OCI-LY7 (cell line): ENCODE data around the gene LRBA. TPM values are rescaled to one million over a fixed set of nuclear protein-coding genes. Genes with fewer than 3 reads are reported as not detected.

Experiments used
- BruUV-seq: library from RNA; stranded (reverse); fragments of 400-500 nt; replicated peaks from 2 replicates; lab custom pipeline; 2021; lab: Mats Ljungman, UMichigan
- CTCF ChIA-PET: fragments of 300-600 bp; sonication (Branson Sonifier 250); formaldehyde crosslinking; loops from one replicate; lab custom pipeline; 2022; ENCODE audit warnings: antibody characterized with exemption; ENCODE audit not compliant: unreplicated experiment; lab: Charles Lee
- POLR2A ChIA-PET: fragments of 300-600 bp; sonication (Branson Sonifier 250); formaldehyde crosslinking; loops from one replicate; lab custom pipeline; 2022; ENCODE audit warnings: antibody characterized with exemption; lab: Charles Lee
- DNase-seq: peaks from one replicate; pipeline ENCODE4 v3.0.0-alpha.2; 2015; ENCODE audit warnings: low spot score
- H2AFZ ChIP-seq: fragments of 200-600 bp; sonication (generic), shearing (Covaris generic); 2 replicates; pipeline ENCODE4 v1.6.1; 2014; ENCODE audit warnings: mild to moderate bottlenecking, antibody characterized with exemption, low read length, moderate library complexity
- H3K27ac ChIP-seq: fragments of 200-600 bp; sonication (generic); 2 replicates; pipeline ENCODE4 v1.5.1; 2014; ENCODE audit warnings: mixed run types, low read depth, mild to moderate bottlenecking, moderate library complexity, low read length, inconsistent platforms; ENCODE audit not compliant: poor library complexity, severe bottlenecking
- H3K36me3 ChIP-seq: fragments of 200-600 bp; sonication (generic); 2 replicates; pipeline ENCODE4 v1.6.1; 2014; ENCODE audit warnings: mild to moderate bottlenecking, antibody characterized with exemption, low read length, moderate library complexity, mixed read lengths; ENCODE audit not compliant: insufficient read depth
- H3K4me1 ChIP-seq: fragments of 200-600 bp; sonication (generic); 2 replicates; pipeline ENCODE4 v1.5.1; 2014; ENCODE audit warnings: mild to moderate bottlenecking, low read length; ENCODE audit not compliant: insufficient read depth, poor library complexity, severe bottlenecking
- H3K4me2 ChIP-seq: fragments of 200-600 bp; sonication (generic); 2 replicates; pipeline ENCODE4 v1.6.1; 2014; ENCODE audit warnings: mild to moderate bottlenecking, low read length
- H3K4me3 ChIP-seq: fragments of 200-600 bp; sonication (generic); 2 replicates; pipeline ENCODE4 v1.5.1; 2014; ENCODE audit warnings: mild to moderate bottlenecking, low read depth, low read length; ENCODE audit not compliant: poor library complexity, severe bottlenecking
- H3K79me2 ChIP-seq: fragments of 200-600 bp; sonication (generic); 2 replicates; pipeline ENCODE4 v1.6.1; 2016; ENCODE audit warnings: low read depth, mild to moderate bottlenecking, low read length, moderate library complexity, mixed read lengths; ENCODE audit not compliant: insufficient read depth
- H3K9me2 ChIP-seq: fragments of 200-600 bp; sonication (generic); 2 replicates; pipeline ENCODE4 v1.6.1; 2016; ENCODE audit warnings: mild to moderate bottlenecking, low read length, mixed read lengths; ENCODE audit not compliant: insufficient read depth
- H3K9me3 ChIP-seq: fragments of 200-600 bp; sonication (generic); 2 replicates; pipeline ENCODE4 v1.6.1; 2014; ENCODE audit warnings: mild to moderate bottlenecking, mixed run types, low read length, mixed read lengths
- H4K20me1 ChIP-seq: fragments of 200-600 bp; sonication (generic); 2 replicates; pipeline ENCODE4 v1.6.1; 2014; ENCODE audit warnings: mild to moderate bottlenecking, antibody characterized with exemption, low read length, moderate library complexity, mixed read lengths; ENCODE audit not compliant: insufficient read depth
- EZH2phosphoT487 ChIP-seq: fragments of 200-600 bp; sonication (generic); IDR thresholded peaks from 2 replicates; pipeline ENCODE4 v1.6.1; 2018; ENCODE audit warnings: low read depth, borderline replicate concordance, mild to moderate bottlenecking, mixed run types, antibody characterized with exemption, low read length, moderate library complexity, mixed read lengths
- intact Hi-C: fragments of 100-400 bp; cut with micrococcal nuclease; formaldehyde crosslinking; loops from one replicate; pipeline ENCODE4 v1.10.0; 2022; ENCODE audit not compliant: unreplicated experiment
- total RNA-seq, 2 experiments: library from RNA; depleted of rRNA in 1 of 2; stranded (reverse); fragments of >200 nt in 1 of 2; shearing (Covaris generic) in 1 of 2; gene quantifications; 2 replicates each; pipeline ENCODE4 v1.2.3, GENCODE V29; 2014 to 2022
- TF ChIP-seq, protein P1 (sequence below): fragments of 200-600 bp; sonication (generic); conservative IDR thresholded peaks from 2 replicates; pipeline ENCODE4 v1.5.1; 2014; ENCODE audit warnings: mild to moderate bottlenecking, antibody characterized with exemption, low read length, moderate library complexity, mixed read lengths

Gene LRBA
- total RNA-seq, 2 experiments from 2014 or later, result 60.4 to 66.7 TPM

DNA sequence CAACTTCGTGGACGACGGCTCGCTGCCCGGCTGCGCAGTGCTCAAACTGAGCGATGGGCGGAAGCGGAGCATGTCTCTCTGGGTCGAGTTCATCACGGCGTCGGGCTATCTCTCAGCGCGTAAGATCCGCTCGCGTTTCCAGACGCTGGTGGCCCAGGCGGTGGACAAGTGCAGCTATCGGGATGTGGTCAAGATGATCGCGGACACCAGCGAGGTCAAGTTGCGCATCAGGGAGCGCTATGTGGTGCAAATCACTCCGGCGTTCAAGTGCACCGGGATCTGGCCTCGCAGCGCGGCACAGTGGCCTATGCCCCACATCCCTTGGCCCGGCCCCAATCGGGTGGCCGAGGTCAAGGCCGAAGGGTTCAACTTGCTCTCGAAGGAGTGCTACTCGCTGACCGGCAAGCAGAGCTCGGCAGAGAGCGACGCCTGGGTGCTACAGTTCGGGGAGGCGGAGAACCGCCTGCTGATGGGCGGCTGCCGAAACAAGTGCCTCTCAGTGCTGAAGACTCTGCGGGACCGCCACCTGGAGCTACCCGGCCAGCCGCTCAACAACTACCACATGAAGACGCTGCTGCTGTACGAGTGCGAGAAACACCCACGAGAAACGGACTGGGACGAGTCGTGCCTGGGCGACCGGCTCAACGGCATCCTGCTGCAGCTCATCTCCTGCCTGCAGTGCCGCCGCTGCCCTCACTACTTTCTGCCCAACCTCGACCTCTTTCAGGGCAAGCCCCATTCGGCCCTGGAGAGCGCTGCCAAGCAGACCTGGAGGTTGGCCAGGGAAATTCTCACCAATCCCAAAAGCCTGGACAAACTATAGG, 431.6 kb downstream of the LRBA start:
- H3K27ac ChIP-seq, result no peak overlapping the region
- ChIA-PET POLR2A (no interaction called here), CTCF (no interaction called here)
- no peaks in the 10 kb centered on the region for H4K20me1 ChIP-seq
- H2AFZ ChIP-seq, result no peak overlapping the region
- no TSS peak for BruUV-seq
- H3K9me2 ChIP-seq, result no peaks in the 10 kb centered on the region
- no peaks in the 10 kb centered on the region for H3K9me3 ChIP-seq
- H3K4me2 ChIP-seq, result no peak overlapping the region
- TF ChIP-seq, protein P1, sequence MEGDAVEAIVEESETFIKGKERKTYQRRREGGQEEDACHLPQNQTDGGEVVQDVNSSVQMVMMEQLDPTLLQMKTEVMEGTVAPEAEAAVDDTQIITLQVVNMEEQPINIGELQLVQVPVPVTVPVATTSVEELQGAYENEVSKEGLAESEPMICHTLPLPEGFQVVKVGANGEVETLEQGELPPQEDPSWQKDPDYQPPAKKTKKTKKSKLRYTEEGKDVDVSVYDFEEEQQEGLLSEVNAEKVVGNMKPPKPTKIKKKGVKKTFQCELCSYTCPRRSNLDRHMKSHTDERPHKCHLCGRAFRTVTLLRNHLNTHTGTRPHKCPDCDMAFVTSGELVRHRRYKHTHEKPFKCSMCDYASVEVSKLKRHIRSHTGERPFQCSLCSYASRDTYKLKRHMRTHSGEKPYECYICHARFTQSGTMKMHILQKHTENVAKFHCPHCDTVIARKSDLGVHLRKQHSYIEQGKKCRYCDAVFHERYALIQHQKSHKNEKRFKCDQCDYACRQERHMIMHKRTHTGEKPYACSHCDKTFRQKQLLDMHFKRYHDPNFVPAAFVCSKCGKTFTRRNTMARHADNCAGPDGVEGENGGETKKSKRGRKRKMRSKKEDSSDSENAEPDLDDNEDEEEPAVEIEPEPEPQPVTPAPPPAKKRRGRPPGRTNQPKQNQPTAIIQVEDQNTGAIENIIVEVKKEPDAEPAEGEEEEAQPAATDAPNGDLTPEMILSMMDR, result no peak
- TF ChIP-seq EZH2phosphoT487, result no peak
- intact Hi-C loops, result no loop called here
- no peaks in the 10 kb centered on the region for H3K79me2 ChIP-seq
- H3K4me3 ChIP-seq, result no peak overlapping the region
- no peaks in the 10 kb centered on the region for H3K4me1 ChIP-seq
- DNase-seq, result no peak
- 0 out of 2 replicates have a peak, but pooled peaks cover 7% of the 10 kb centered on the region for H3K36me3 ChIP-seq

GRCh38 chr4:150582873-150583286, 432.2 kb downstream of the LRBA start:
- ChIA-PET POLR2A (no interaction called here), CTCF (no interaction called here)
- no peaks in the 10 kb centered on the region for H3K4me1 ChIP-seq
- no peaks in the 10 kb centered on the region for H3K9me3 ChIP-seq
- no TSS peak for BruUV-seq
- no peak overlapping the region for H3K4me3 ChIP-seq
- no peak overlapping the region for H2AFZ ChIP-seq
- H3K4me2 ChIP-seq, result no peak overlapping the region
- H4K20me1 ChIP-seq, result no peaks in the 10 kb centered on the region
- H3K79me2 ChIP-seq, result no peaks in the 10 kb centered on the region
- H3K36me3 ChIP-seq, result 0 out of 2 replicates have a peak, but pooled peaks cover 6% of the 10 kb centered on the region
- DNase-seq, result no peak
- no peaks in the 10 kb centered on the region for H3K9me2 ChIP-seq
- intact Hi-C loops, result no loop called here
- H3K27ac ChIP-seq, result no peak overlapping the region
- TF ChIP-seq, protein P1, result no peak
- no peak for TF ChIP-seq EZH2phosphoT487
